GM10266 (cell line): ENCODE measurements around the gene FGB.

Experiments
- DNase-seq: peaks from one replicate; pipeline ENCODE4 v3.0.0; 2012; ENCODE audit errors: extremely low spot score
- CTCF ChIP-seq: IDR thresholded peaks from 2 replicates; pipeline ENCODE4 v1.5.1; 2012; ENCODE audit warnings: mild to moderate bottlenecking, low read depth; ENCODE audit not compliant: control insufficient read depth, insufficient read depth; ENCODE audit errors: missing control alignments

Gene FGB

DNA sequence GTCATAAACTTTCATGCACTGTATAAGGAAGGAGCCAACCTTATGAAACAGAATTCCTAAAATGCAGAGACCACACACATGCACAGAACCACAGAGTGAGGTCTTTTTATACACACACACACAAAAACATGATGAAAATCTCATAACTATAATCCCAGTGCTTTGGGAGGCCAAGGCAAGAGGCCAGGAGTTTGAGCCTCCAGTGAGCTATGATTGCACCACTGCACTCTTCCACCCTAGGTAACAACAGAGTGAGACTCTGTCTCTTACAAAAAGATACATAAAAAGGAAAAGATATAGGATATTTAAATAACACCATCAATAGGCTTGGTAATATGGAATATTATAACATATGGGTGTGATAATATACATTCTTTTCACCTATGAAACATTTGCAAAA is 17.1 kb downstream of the FGB start:
- no peak for DNase-seq
- TF ChIP-seq CTCF = no peak

GRCh38 chr4:154582723-154583122 is 19.9 kb downstream of the FGB start:
- TF ChIP-seq CTCF = no peak
- no peak for DNase-seq

DNA sequence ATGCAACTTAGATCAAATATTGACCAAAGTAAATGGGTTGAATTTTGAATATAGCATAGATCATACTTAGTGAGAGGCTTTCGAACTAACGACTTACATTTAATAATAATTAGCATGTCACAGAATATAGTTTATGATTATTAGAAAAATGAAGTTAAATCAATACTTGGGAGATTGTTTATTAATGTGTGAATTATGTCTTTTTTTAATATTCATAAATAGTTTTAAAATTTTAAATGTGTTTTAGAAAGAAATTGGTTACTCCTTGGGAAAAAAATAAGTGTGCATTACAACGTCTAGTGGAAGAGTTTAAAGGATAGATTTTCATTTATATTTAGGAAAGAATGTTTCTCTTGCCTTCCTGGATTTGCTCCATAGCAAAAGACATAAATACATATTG is 20.4 kb downstream of the FGB start:
- no peak for DNase-seq
- TF ChIP-seq CTCF = no peak

DNA sequence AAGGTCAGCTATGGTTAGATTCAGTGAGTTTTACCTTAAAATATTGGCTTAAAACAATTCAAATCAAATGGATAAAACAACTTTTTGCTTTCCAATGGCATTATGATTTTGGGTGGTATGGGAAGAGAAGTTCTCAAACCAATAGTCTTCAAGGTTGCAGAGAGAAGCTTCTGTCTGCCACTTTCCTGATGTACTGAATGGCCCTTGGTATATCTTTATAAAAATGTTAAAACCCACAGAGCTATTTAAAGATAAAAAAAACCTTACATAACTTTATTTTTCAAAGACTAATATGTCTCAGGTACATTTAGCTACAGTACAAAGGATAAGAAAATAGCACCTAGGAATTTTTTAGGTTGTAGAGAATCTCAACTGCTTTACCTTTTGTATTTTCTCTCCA is 20.9 kb downstream of the FGB start:
- DNase-seq = no peak
- TF ChIP-seq CTCF = no peak

GRCh38 chr4:154584259-154584658 is 21.4 kb downstream of the FGB start:
- DNase-seq = no peak
- TF ChIP-seq CTCF = no peak

DNA sequence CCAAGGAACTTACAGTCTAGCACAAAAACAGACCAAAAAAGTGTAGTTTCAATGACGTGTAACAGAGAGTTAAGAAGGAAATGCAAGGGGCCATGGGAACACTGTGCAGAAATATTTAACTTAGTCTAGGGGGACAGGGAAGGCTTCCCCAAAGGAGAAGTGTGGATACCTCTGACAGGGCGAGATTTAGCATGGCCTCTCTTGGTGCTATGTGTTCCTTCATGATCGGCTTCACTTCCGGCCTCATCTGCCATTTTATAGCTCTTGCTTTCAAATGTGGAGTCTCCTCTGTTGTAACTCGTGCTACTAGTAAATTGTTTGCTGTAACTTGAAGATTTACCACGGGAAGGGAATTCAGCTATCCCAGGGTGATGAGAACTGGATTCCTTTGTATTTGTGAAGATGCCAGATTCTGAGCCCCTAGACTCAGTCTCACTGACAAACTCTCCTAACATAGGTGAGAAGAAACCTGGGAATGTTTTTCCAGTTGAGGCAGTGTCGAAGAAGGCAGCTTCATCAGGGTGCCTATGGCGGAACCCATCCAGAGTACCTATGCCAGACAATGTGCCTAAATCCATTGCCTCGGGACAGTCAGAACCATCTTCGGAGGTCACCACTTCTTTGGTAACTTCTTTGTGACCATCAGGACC is 22.7 kb downstream of the FGB start:
- no peak for TF ChIP-seq CTCF
- DNase-seq = no peak

- no peak for TF ChIP-seq CTCF
- DNase-seq = no peak
Measured at GRCh38 chr4:154586296-154587033, 23.7 kb downstream of the FGB start.
